Activated CD4-positive, alpha-beta T cell treated with anti-CD3 and anti-CD28 coated beads, Interleukin-2, Interleukin-4, amounts not matched to agents 100 ng/mL and 50 ng/mL, durations not matched to agents 16 hours and 8 hours (primary cell): Measurements from ENCODE around the gene ACOX1.
A peak's percentile ranks its signal among the peaks of the same experiment; 100 is the strongest.

Experiments used
- DNase-seq: peaks from one replicate; pipeline ENCODE4 v3.0.0-alpha.2; 2020; ENCODE audit warnings: low spot score

Gene ACOX1

GRCh38 chr17:75978938-75979704, at the start of gene ACOX1, which contains the start of gene TEN1:
TSS of gene ACOX1 (minus strand) at chr17:75979166. CDS start at chr17:75979073, 93 bp downstream.
TSS of gene TEN1 (plus strand) at chr17:75979240. CDS start at chr17:75986193, 6,953 bp downstream.
- peak; percentile 96 for DNase-seq

GRCh38 chr17:76027159-76027839, 48.3 kb upstream of the ACOX1 start, which contains the start of gene EVPL:
TSS of gene EVPL (minus strand) at chr17:76027306. CDS start at chr17:76027198, 108 bp downstream.
- DNase-seq: no peak

GRCh38 chr17:76026714-76027158, 47.8 kb upstream of the ACOX1 start:
- no peak for DNase-seq

GRCh38 chr17:76025294-76025693, 46.3 kb upstream of the ACOX1 start:
- DNase-seq: no peak

GRCh38 chr17:76024353-76024752, 45.4 kb upstream of the ACOX1 start:
- DNase-seq: no peak

- no peak for DNase-seq
Observed at GRCh38 chr17:76023900-76024237, 44.9 kb upstream of the ACOX1 start.

- DNase-seq: no peak
Observed at GRCh38 chr17:76022973-76023899, 44.3 kb upstream of the ACOX1 start.

GRCh38 chr17:76022285-76022684, 43.3 kb upstream of the ACOX1 start:
- DNase-seq: no peak

GRCh38 chr17:76019833-76020467, 41.0 kb upstream of the ACOX1 start:
- no peak for DNase-seq

GRCh38 chr17:76018801-76019200, 39.8 kb upstream of the ACOX1 start:
- no peak for DNase-seq

GRCh38 chr17:76018340-76018680, 39.3 kb upstream of the ACOX1 start:
- DNase-seq: no peak

- no peak for DNase-seq
Observed at GRCh38 chr17:76017481-76018339, 38.7 kb upstream of the ACOX1 start.

GRCh38 chr17:76014925-76015261, 35.9 kb upstream of the ACOX1 start:
- DNase-seq: no peak

- peak; percentile 78 for DNase-seq
Observed at GRCh38 chr17:76014100-76014924, 35.3 kb upstream of the ACOX1 start.

GRCh38 chr17:76013377-76013932, 34.5 kb upstream of the ACOX1 start:
- DNase-seq: no peak

- DNase-seq: no peak
Observed at GRCh38 chr17:76011951-76012350, 33.0 kb upstream of the ACOX1 start.

- no peak for DNase-seq
Observed at GRCh38 chr17:76009969-76010661, 31.1 kb upstream of the ACOX1 start.

GRCh38 chr17:76009447-76009846, 30.5 kb upstream of the ACOX1 start:
- no peak for DNase-seq
